ENCODE data around the gene MKRN2. TPM values are rescaled to one million over a fixed set of nuclear protein-coding genes. Genes with fewer than 3 reads are reported as not detected.

The MKRN2 gene
- polyA plus RNA-seq, 2 of the 4 experiments (the other 2 are of a cell fraction), result 19.0 to 34.3 TPM

GRCh38 chr3:12566976-12567375, 10.1 kb downstream of the MKRN2 start:
- no peak for ATAC-seq
- no peak for DNase-seq (ENCODE audit: low read depth in 1 of 2, low spot score in 1 of 2)
- ChIA-PET CTCF (interaction anchor here (0.6 kb wide), 2 partner anchors 671 to 1832 kb away, joined by 3 read pairs; no protein-coding TSS in a partner anchor), POLR2A (interaction anchor here (0.7 kb wide), 1 partner anchor 1119 kb away, joined by 4 read pairs; no protein-coding TSS in a partner anchor)
- FAIRE-seq, result no peak
- H3K4me2 ChIP-seq, result no peak overlapping the region
- TF ChIP-seq HOXB13 (CRISPR knock-in tag; IDR thresholded peaks at IDR 0.05; ENCODE audit: low read depth), result no peak
- H3K9me3 ChIP-seq, result peaks cover 5% of the 10 kb centered on the region; the same call in 2 of the 3 replicates
- no peak overlapping the region for H3K4me3 ChIP-seq
- H3K27ac ChIP-seq, result no peak overlapping the region
- H3K4me1 ChIP-seq, result peaks cover 10% of the 10 kb centered on the region

- Histone ChIP-seq H3K27ac (no peak overlapping the region), H3K4me1 (no peaks in the 10 kb centered on the region), H3K4me2 (no peak overlapping the region), H3K4me3 (no peak overlapping the region), H3K9me3 (peaks cover 5% of the 10 kb centered on the region; the same call in 2 of the 3 replicates)
- FAIRE-seq, result no peak
- ChIA-PET CTCF (interaction anchor here (0.8 to 1.1 kb wide), 2 partner anchors 10 to 141 kb away, joined by 3 read pairs; no protein-coding TSS in a partner anchor), POLR2A (no interaction called here)
- TF ChIP-seq SREBF2 (IDR thresholded peaks at IDR 0.05), result no peak
- no peak for TF ChIP-seq HOXB13 (CRISPR knock-in tag; IDR thresholded peaks at IDR 0.05; ENCODE audit: low read depth)
- no peak for TF ChIP-seq POLR2AphosphoS2 (conservative IDR thresholded peaks at IDR 0.05; ENCODE audit: low read length)
- TF ChIP-seq FOSB (CRISPR knock-in tag; IDR thresholded peaks at IDR 0.05), result no peak
- no peak for TF ChIP-seq POLR2A (IDR thresholded peaks at IDR 0.05; ENCODE audit: low read length)
- no peak for TF ChIP-seq JUN (IDR thresholded peaks at IDR 0.05)
- TF ChIP-seq ZNF302 (CRISPR knock-in tag; IDR thresholded peaks at IDR 0.05), result no peak
- no peak for TF ChIP-seq BCL3 (IDR thresholded peaks at IDR 0.05)
- TF ChIP-seq ZFP36 (IDR thresholded peaks at IDR 0.05; ENCODE audit: borderline replicate concordance, partially characterized antibody), result no peak
- TF ChIP-seq ZC3H11A (IDR thresholded peaks at IDR 0.05), result no peak
- no peak for TF ChIP-seq JUNB (IDR thresholded peaks at IDR 0.05)
- TF ChIP-seq HMGXB4 (CRISPR knock-in tag; IDR thresholded peaks at IDR 0.05; ENCODE audit: borderline replicate concordance), result no peak
- no peak for TF ChIP-seq FOSL2 (IDR thresholded peaks at IDR 0.05)
- TF ChIP-seq FOSL2 (CRISPR knock-in tag; IDR thresholded peaks at IDR 0.05), result no peak
- no peak for TF ChIP-seq RCOR1 (IDR thresholded peaks at IDR 0.05; ENCODE audit: low read depth, low read length)
- no peak for TF ChIP-seq ZSCAN20 (CRISPR knock-in tag; IDR thresholded peaks at IDR 0.05)
- 85% methylated on average over 3 of the region's 3 CpGs for WGBS (ENCODE audit: missing lambda C conversion rate)
- DNase-seq (ENCODE audit: low read depth in 1 of 2, low spot score in 1 of 2), result no peak
- ATAC-seq, result no peak
These were observed 11.9 kb downstream of the MKRN2 start for GRCh38 chr3:12568747-12569146.

- no peak for FAIRE-seq
- TF ChIP-seq CHD2 (IDR thresholded peaks at IDR 0.05; ENCODE audit: low read length, partially characterized antibody) (no peak), RNF2 (IDR thresholded peaks at IDR 0.05; ENCODE audit: borderline replicate concordance, low read depth) (no peak), JUN (IDR thresholded peaks at IDR 0.05) (no peak), CBX2 (IDR thresholded peaks at IDR 0.05; ENCODE audit: borderline replicate concordance, low read depth) (no peak), HEYL (CRISPR knock-in tag; IDR thresholded peaks at IDR 0.05) (no peak), FOSL2 (IDR thresholded peaks at IDR 0.05) (no peak), FOSL2 (CRISPR knock-in tag; IDR thresholded peaks at IDR 0.05) (no peak), POLR2A (IDR thresholded peaks at IDR 0.05; ENCODE audit: low read length) (no peak), ZFP36 (IDR thresholded peaks at IDR 0.05; ENCODE audit: borderline replicate concordance, partially characterized antibody) (no peak)
- WGBS (ENCODE audit: missing lambda C conversion rate), result 86% methylated on average over 6 of the region's 6 CpGs
These were observed 12.9 kb downstream of the MKRN2 start for GRCh38 chr3:12569836-12570235.

More at GRCh38 chr3:12569836-12570235, 12.9 kb downstream of the MKRN2 start:
- ChIA-PET POLR2A (no interaction called here), CTCF (interaction anchor here (0.6 to 1.4 kb wide), 3 partner anchors 9 to 108 kb away, joined by 3 to 5 read pairs (median 3); no protein-coding TSS in a partner anchor)
- no peak overlapping the region for H3K4me2 ChIP-seq
- no peak overlapping the region for H3K4me3 ChIP-seq
- ATAC-seq, result no peak
- no peak for DNase-seq (ENCODE audit: low read depth in 1 of 2, low spot score in 1 of 2)
- H3K9me3 ChIP-seq, result peaks cover 5% of the 10 kb centered on the region; the same call in 2 of the 3 replicates
- no peak overlapping the region for H3K27ac ChIP-seq
- no peaks in the 10 kb centered on the region for H3K4me1 ChIP-seq

Data from A549 (cell line).